Activated CD8-positive, alpha-beta memory T cell treated with anti-CD3 and anti-CD28 coated beads, Interleukin-2, amount 50 U/mL, for 48 hours (primary cell): Measurements from ENCODE around the gene PYDC1.
"Not testable (repeated sequence)": the region's sequence is repeated elsewhere in the genome, so short reads cannot be mapped to it uniquely, and the experiment has no call there.

Source experiments
- DNase-seq: peaks from one replicate; pipeline ENCODE4 v3.0.0-alpha.2; 2020

The PYDC1 gene

DNA sequence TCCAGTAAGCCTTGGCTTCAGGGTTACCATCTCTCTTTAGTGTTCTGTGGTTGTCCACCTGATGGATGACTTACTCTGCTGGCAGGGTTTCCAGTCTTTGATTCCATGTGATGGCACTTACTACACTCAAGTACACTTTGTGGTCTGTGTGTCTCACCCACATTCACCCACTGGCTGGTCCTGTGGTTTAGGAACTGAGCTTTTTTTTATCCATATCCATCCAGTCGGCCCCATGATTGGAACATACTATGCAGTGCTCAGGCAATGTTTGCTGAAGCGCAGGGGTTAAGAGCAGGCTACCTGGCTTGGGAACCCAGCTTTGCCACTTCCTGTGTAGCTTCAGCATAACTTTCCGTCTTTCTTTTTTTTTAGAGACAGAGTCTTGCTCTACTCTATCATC lies 39.8 kb downstream of the PYDC1 start:
- peak; percentile 70 for DNase-seq

DNA sequence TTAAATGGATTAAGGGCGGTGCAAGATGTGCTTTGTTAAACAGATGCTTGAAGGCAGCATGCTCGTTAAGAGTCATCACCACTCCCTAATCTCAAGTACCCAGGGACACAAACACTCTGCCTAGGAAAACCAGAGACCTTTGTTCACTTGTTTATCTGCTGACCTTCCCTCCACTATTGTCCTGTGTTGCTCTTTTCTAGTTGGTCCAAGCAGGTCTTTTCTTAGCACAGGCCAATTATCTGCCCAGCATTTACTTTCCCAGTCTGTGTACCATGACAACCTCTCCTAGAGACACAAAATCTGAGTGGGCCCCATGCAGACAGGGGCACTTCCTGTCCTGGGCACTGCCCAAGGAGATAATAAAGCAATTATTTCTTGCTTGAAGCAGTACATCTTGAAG lies 46.9 kb downstream of the PYDC1 start:
- DNase-seq: not testable (repeated sequence)

DNA sequence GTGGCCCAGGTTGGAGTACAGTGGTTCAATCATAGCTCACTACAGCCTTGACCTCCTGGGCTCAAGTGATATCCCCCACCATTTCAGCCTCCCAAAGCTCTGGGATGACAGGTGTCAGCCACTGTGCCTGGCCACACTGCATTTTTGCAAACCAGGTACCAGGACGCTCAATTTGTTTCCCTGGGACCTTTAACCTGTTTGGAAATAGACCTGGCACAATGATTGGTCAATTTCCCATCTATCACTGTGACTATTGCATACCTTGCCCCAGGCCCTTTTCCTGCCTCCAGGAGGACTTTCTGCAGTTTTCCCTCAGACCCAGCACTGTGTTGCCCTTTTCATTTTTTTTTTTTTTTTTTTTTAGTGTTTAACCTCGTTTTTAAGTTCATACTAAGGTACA lies 48.1 kb downstream of the PYDC1 start:
- no peak for DNase-seq

DNA sequence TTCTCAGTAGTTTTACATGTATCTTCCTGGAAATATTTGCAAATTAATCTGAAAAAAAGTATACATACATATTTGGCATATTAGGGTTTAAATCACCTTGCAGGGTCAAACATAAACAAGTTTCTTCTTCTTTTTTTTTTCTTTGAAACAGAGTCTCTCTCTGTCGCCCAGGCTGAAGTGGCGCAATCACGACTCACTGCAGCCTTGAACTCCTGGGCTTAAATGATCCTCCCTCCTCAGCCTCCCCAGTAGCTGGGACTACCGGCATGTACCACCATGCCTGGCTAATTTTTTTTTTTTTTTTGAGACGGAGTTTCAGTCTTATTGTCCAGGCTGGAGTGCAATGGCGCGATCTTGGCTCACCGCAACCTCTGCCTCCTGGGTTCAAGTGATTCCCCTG lies 49.6 kb downstream of the PYDC1 start:
- no peak for DNase-seq
